SU-DHL-6 (cell line): ENCODE results near the gene TNKS1BP1.

Source experiments
- EZH2phosphoT487 ChIP-seq: fragments of 200-600 bp; sonication (generic), shearing (Covaris generic); conservative IDR thresholded peaks from 2 replicates; pipeline ENCODE4 v1.6.1; 2018; ENCODE audit warnings: mild to moderate bottlenecking, antibody characterized with exemption, low read length, moderate library complexity, mixed read lengths
- TF ChIP-seq, protein P1 (sequence below): fragments of 200-600 bp; sonication (generic); IDR thresholded peaks from one replicate; pipeline ENCODE4 v1.5.1; 2017; ENCODE audit warnings: antibody characterized with exemption, mild to moderate bottlenecking, low read length, moderate library complexity; ENCODE audit not compliant: insufficient read depth, poor library complexity, severe bottlenecking

DNA sequence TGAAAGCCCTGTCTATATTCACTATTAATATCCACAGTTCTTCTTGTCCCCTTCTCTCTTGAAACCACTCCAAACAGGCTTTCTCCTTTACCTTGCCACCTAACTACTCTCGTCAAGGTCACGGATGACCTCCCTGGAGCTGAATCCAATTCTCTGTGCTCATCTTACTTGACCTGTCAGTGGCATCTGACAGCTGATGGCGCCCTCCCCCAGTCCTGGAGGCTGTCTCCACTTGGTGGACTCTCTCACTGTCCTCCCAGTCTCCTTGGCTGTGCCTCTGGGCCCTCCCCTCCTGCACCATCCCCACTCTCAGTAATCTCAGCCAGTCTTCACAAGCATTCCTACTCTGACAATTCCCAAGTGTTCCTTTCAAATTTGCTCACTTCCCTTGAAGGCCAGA lies 8.7 kb downstream of the TNKS1BP1 start:
- TF ChIP-seq, protein P1, sequence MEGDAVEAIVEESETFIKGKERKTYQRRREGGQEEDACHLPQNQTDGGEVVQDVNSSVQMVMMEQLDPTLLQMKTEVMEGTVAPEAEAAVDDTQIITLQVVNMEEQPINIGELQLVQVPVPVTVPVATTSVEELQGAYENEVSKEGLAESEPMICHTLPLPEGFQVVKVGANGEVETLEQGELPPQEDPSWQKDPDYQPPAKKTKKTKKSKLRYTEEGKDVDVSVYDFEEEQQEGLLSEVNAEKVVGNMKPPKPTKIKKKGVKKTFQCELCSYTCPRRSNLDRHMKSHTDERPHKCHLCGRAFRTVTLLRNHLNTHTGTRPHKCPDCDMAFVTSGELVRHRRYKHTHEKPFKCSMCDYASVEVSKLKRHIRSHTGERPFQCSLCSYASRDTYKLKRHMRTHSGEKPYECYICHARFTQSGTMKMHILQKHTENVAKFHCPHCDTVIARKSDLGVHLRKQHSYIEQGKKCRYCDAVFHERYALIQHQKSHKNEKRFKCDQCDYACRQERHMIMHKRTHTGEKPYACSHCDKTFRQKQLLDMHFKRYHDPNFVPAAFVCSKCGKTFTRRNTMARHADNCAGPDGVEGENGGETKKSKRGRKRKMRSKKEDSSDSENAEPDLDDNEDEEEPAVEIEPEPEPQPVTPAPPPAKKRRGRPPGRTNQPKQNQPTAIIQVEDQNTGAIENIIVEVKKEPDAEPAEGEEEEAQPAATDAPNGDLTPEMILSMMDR: no peak
- TF ChIP-seq EZH2phosphoT487: no peak
